Fibroblast of lung (primary cell): ENCODE data around the gene C3orf85.

ENCODE experiments used
- EZH2 ChIP-seq: IDR thresholded peaks from 2 replicates; pipeline ENCODE4 v1.5.1; 2012; ENCODE audit warnings: low read length, control low read depth, mild to moderate bottlenecking; ENCODE audit errors: missing control alignments
- TF ChIP-seq, protein P1 (sequence below), 2 donors: IDR thresholded peaks in 1 of 2; conservative IDR thresholded peaks in 1 of 2; 1 replicate in 1 of 2; 2 replicates in 1 of 2; pipeline ENCODE4 v1.5.1; 2011 to 2012; ENCODE audit warnings: low read length in 2 of 2, control low read depth in 1 of 2, inconsistent platforms in 1 of 2, low read depth in 1 of 2, mild to moderate bottlenecking in 1 of 2

DNA sequence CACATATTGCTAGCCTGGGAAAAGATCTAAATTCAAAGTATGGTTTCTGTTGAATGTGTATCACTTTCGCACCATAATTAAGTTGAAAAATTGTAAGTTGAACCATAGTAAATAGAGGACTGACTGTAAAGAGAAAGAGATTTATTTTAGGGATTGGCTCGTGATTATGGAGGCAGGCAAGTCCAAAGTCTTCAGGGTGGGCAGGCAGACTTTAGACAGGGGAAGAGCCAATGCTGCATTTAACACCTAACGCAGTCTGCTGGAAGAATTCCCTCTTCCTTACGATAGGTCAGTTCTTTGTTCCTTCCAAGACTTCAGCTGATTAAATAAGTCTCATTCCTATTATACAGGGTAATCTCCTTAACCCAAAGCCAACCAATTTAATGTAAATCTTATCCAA is 15.8 kb downstream of the C3orf85 start:
- TF ChIP-seq, protein P1, sequence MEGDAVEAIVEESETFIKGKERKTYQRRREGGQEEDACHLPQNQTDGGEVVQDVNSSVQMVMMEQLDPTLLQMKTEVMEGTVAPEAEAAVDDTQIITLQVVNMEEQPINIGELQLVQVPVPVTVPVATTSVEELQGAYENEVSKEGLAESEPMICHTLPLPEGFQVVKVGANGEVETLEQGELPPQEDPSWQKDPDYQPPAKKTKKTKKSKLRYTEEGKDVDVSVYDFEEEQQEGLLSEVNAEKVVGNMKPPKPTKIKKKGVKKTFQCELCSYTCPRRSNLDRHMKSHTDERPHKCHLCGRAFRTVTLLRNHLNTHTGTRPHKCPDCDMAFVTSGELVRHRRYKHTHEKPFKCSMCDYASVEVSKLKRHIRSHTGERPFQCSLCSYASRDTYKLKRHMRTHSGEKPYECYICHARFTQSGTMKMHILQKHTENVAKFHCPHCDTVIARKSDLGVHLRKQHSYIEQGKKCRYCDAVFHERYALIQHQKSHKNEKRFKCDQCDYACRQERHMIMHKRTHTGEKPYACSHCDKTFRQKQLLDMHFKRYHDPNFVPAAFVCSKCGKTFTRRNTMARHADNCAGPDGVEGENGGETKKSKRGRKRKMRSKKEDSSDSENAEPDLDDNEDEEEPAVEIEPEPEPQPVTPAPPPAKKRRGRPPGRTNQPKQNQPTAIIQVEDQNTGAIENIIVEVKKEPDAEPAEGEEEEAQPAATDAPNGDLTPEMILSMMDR (conservative IDR thresholded peaks at IDR 0.05 in 1 of 2, IDR thresholded peaks at IDR 0.05 in 1 of 2; ENCODE audit: low read depth in 1 of 2, low read length in 2 of 2), result no peak
- no peak for TF ChIP-seq EZH2
